Measurements from ENCODE around the gene TRPV4. TPM values are rescaled to one million over a fixed set of nuclear protein-coding genes. Genes with fewer than 3 reads are reported as not detected.
A peak's percentile ranks its signal among the peaks of the same experiment; 100 is the strongest.

The TRPV4 gene
- total and polyA plus RNA-seq, 2 donors (not counting 3 experiments of a cell fraction or from before 2014, with no cell fraction given): 8.8 to 22.3 TPM

DNA sequence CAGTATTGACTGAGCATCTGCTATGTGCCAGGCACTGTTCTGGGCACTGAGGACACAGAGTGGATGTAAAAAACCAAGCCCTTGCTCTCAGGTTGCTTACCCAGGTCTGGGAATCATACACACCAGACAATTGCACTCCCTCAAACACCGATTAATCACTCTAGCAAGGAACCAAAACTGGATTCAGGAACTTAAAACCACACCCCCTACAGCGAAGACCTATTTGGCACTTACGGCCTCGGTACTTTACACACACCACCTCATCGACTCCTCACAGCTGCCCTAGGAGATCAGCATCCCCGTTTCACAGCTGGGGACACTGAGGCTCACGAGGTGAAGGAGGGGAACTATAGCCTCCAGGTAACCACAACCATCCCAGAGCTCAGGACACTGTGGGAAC lies 45.6 kb upstream of the TRPV4 start:
- Histone ChIP-seq H3K4me2 (ENCODE audit: insufficient read depth, low read length) (peak overlapping the region; percentile 47), H3K9me3 (replicated peaks; ENCODE audit: control insufficient read depth, insufficient read depth, low read length) (no peaks in the 10 kb centered on the region), H3K27me3 (ENCODE audit: control insufficient read depth in 2 of 2, insufficient read depth in 2 of 2, low read length in 2 of 2) (no peaks in the 10 kb centered on the region), H3K27ac (ENCODE audit: insufficient read depth, low read depth, low read length) (no peak overlapping the region), H3K79me2 (ENCODE audit: control insufficient read depth, insufficient read depth, low read length) (peaks cover 30% of the 10 kb centered on the region), H3K4me1 (ENCODE audit: control insufficient read depth, extremely low read depth, insufficient read depth, low read length) (peaks cover 17% of the 10 kb centered on the region), H3K36me3 (ENCODE audit: control insufficient read depth in 2 of 2, extremely low read depth in 1 of 2, insufficient read depth in 2 of 2, low read length in 2 of 2) (no peaks in the 10 kb centered on the region), H3K9ac (replicated peaks; ENCODE audit: extremely low read depth, insufficient read depth, low read length) (no peak overlapping the region), H3K4me3 (replicated peaks in 1 of 3; ENCODE audit: insufficient read depth in 1 of 3, low read depth in 1 of 3, low read length in 3 of 3) (peak overlapping the region in 2 of 3 experiments; percentile 61 to 76), H3K9me1 (replicated peaks; ENCODE audit: control insufficient read depth, extremely low read depth, insufficient read depth, low read length) (no peaks in the 10 kb centered on the region), H2AFZ (ENCODE audit: low read depth, low read length) (no peak overlapping the region), H4K20me1 (replicated peaks; ENCODE audit: control insufficient read depth, extremely low read depth, insufficient read depth, low read length) (no peaks in the 10 kb centered on the region)
- no peak for TF ChIP-seq POLR2A (IDR thresholded peaks at IDR 0.05; ENCODE audit: low read depth, low read length)
- TF ChIP-seq CTCF (IDR thresholded peaks at IDR 0.05; ENCODE audit: extremely low read depth in 1 of 2, insufficient read depth in 1 of 2, low read depth in 1 of 2, low read length in 2 of 2): no peak
- TF ChIP-seq JUN (IDR thresholded peaks at IDR 0.05; ENCODE audit: borderline replicate concordance, insufficient read depth, insufficient read length, low read depth): no peak
- TF ChIP-seq FOS (IDR thresholded peaks at IDR 0.05; ENCODE audit: borderline replicate concordance, insufficient read depth, low read length): no peak
- TF ChIP-seq, protein P1, sequence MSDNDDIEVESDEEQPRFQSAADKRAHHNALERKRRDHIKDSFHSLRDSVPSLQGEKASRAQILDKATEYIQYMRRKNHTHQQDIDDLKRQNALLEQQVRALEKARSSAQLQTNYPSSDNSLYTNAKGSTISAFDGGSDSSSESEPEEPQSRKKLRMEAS (IDR thresholded peaks at IDR 0.05; ENCODE audit: insufficient read depth, insufficient read length): no peak
- TF ChIP-seq POLR2AphosphoS5 (IDR thresholded peaks at IDR 0.05; ENCODE audit: insufficient read depth, low read depth, low read length): no peak
- no peak for TF ChIP-seq EZH2 (IDR thresholded peaks at IDR 0.05; ENCODE audit: borderline replicate concordance, low read depth, low read length, severe bottlenecking)
- no peak for TF ChIP-seq MYC (IDR thresholded peaks at IDR 0.05; ENCODE audit: low read depth, low read length)
- DNase-seq (ENCODE audit: low read depth, low spot score) (no peak), FAIRE-seq (no peak)
- dilution Hi-C loops (cut with MboI; ENCODE audit: extremely low pct_ligation_motif_present, low sequenced_read_pairs): no loop called here
- intact Hi-C loops (cut with micrococcal nuclease): no loop called here
- BruUV-seq (replicated peaks): no TSS peak
- ChIA-PET CTCF (interaction anchor here (1.0 to 3.8 kb wide), 2 partner anchors 25 to 73 kb away, joined by 3 to 27 read pairs; no protein-coding TSS in a partner anchor), POLR2A (no interaction called here)

All from endothelial cell of umbilical vein (primary cell).